Mesothelial cell of epicardium (in vitro differentiated cells): ENCODE data around the gene HOXB7. TPM values are rescaled to one million over a fixed set of nuclear protein-coding genes. Genes with fewer than 3 reads are reported as not detected.

Source experiments
- DNase-seq, 2 experiments: peaks; one replicate each; pipeline ENCODE4 v3.0.0; 2021; ENCODE audit warnings: low spot score in 2 of 2; ENCODE audit not compliant: unreplicated experiment in 2 of 2
- H3K27ac Mint-ChIP-seq: 2 replicates; pipeline ENCODE4 v1.8.0; 2021; ENCODE audit warnings: mixed read lengths
- H3K27me3 Mint-ChIP-seq: 2 replicates; pipeline ENCODE4 v1.8.0; 2021; ENCODE audit warnings: low read depth, mixed read lengths
- H3K36me3 Mint-ChIP-seq: 2 replicates; pipeline ENCODE4 v1.8.0; 2021; ENCODE audit warnings: mixed read lengths
- H3K4me1 Mint-ChIP-seq: 2 replicates; pipeline ENCODE4 v1.8.0; 2021; ENCODE audit warnings: mixed read lengths
- H3K4me3 Mint-ChIP-seq: 2 replicates; pipeline ENCODE4 v1.8.0; 2021; ENCODE audit warnings: mild to moderate bottlenecking, moderate library complexity, mixed read lengths
- H3K9me3 Mint-ChIP-seq: 2 replicates; pipeline ENCODE4 v1.8.0; 2021; ENCODE audit warnings: mixed read lengths
- total RNA-seq: library from RNA; stranded (reverse); gene quantifications from 3 replicates; pipeline ENCODE4 v1.2.1, GENCODE V29; 2021
- TF ChIP-seq, protein P1 (sequence below): fragments of 200-600 bp; sonication (generic); IDR thresholded peaks from one replicate; pipeline ENCODE4 v1.5.0; 2021; ENCODE audit warnings: antibody characterized with exemption; ENCODE audit not compliant: unreplicated experiment

The HOXB7 gene
- total RNA-seq, 1 donor from 2014 or later, result 20.3 TPM

DNA sequence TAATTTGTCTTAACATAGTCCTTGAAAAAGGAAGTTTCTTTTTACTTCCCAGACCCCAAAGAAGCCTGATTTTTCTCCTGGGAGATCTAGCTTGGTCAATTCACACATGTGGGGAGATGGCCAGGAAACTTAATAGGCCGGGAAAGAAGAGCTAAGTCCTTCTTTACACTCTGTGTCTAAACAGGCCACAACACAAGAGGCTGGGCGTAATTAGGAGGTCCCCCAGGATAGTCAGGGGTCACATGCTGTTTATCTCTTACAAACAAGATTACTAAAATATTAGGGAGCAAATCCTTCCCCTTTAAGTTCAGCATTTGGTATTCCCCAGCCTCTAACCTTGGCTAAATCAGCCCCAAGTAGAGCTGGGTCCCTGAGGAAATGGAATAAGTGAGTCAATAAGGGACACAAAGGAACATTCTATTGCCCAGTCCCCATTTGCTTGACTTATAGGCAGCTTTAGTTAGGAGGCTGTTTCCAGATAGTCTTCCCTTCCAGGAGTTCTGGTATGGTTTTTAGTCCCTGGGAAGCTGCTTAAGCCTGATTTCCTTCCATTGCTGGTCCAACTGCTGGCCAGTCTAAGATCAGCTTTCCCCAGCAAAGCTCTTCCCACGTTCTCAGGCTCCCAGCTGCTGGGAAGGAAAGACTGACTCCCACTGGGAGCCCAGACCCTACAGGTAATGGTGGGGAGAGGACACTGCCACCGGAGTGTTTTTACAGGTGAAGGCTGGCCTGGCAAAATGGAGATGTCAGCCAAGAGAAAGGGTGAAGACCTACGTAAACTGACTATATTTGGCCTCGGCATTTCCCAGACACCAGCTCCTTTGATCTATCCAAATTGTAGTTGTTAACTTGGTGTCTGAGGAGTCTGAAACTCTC is 29.4 kb upstream of the HOXB7 start:
- no peak for DNase-seq
- Mint-ChIP-seq H3K4me1 (peaks cover 56% of the 10 kb centered on the region), H3K9me3 (no peaks in the 10 kb centered on the region), H3K27me3 (peaks cover 98% of the 10 kb centered on the region), H3K27ac (no peak overlapping the region), H3K36me3 (no peaks in the 10 kb centered on the region), H3K4me3 (no peak overlapping the region)
- TF ChIP-seq, protein P1, sequence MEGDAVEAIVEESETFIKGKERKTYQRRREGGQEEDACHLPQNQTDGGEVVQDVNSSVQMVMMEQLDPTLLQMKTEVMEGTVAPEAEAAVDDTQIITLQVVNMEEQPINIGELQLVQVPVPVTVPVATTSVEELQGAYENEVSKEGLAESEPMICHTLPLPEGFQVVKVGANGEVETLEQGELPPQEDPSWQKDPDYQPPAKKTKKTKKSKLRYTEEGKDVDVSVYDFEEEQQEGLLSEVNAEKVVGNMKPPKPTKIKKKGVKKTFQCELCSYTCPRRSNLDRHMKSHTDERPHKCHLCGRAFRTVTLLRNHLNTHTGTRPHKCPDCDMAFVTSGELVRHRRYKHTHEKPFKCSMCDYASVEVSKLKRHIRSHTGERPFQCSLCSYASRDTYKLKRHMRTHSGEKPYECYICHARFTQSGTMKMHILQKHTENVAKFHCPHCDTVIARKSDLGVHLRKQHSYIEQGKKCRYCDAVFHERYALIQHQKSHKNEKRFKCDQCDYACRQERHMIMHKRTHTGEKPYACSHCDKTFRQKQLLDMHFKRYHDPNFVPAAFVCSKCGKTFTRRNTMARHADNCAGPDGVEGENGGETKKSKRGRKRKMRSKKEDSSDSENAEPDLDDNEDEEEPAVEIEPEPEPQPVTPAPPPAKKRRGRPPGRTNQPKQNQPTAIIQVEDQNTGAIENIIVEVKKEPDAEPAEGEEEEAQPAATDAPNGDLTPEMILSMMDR, result no peak

DNA sequence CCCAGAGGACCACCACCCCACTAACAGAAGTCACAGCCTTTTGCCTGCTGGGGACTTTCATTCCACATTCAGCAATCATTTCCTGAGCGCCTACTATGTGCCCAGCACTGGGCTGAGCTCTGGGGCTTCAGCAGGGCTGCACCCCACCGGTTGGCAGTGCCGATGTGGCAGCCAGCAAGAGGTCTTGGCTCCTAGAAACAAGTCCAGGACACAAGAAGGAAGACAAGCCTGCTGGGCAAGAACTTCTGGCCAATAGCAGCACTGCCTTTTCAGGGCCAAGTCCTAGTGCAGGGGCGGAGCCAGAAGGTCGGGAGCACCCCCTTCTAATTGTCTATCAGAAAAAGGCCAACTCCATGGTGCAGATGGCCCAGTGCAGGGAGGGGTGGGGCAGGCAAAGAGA is 28.3 kb upstream of the HOXB7 start:
- DNase-seq, result no peak
- H3K36me3 Mint-ChIP-seq, result peaks cover 4% of the 10 kb centered on the region
- TF ChIP-seq, protein P1, result no peak
- no peak overlapping the region for H3K27ac Mint-ChIP-seq
- H3K4me3 Mint-ChIP-seq, result no peak overlapping the region
- H3K4me1 Mint-ChIP-seq, result peaks cover 46% of the 10 kb centered on the region
- H3K27me3 Mint-ChIP-seq, result peaks cover 98% of the 10 kb centered on the region
- no peaks in the 10 kb centered on the region for H3K9me3 Mint-ChIP-seq

DNA sequence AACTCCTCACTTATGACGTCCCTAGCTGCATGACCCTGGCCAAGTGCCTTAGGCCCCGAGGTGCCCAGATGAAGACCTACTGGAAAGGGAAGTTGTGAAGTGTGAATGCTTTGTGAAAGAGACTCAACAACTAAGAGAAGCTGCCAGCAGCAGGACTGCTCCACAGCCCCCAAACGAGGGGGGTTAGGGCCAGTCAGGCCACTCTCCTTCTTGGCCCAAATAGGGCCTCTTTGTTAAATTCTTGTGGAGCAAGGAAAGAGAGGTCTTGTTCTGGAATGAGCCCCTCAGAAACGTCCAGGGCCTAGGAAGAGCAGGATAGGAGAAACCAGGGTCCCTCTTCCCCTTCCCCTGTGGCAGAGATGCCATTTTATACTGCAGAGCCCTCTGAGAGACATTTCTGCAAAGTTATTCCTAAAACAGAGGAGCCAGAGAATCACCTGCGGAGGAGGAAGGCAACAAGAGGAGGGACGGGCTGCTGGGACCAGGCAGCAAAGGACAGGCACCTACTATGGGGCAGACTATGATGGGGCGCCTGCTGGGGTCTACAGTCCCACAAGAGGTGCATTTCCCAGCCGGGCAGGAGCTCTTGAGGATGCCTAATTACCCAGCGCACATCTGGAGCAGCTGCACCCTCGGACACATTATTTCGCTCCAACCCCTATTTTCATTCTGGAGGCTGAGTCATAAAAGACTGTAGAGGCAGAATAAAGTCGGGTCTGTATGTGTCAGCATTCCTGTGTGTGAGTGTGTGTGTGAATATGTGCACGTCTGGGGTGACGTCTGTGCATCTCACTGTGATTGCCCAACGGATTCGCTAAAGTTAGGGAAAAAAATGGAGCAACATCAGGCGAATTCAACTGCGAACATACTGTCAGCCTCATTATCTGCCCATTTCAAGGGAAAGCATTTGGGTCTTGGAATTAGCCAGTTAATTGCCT is 26.8 kb upstream of the HOXB7 start:
- no peak for DNase-seq
- TF ChIP-seq, protein P1, result no peak
- Mint-ChIP-seq H3K27me3 (peaks cover 97% of the 10 kb centered on the region), H3K27ac (peak overlapping the region; percentile 34), H3K4me1 (peaks cover 40% of the 10 kb centered on the region), H3K9me3 (no peaks in the 10 kb centered on the region), H3K4me3 (no peak overlapping the region), H3K36me3 (peaks cover 8% of the 10 kb centered on the region)

DNA sequence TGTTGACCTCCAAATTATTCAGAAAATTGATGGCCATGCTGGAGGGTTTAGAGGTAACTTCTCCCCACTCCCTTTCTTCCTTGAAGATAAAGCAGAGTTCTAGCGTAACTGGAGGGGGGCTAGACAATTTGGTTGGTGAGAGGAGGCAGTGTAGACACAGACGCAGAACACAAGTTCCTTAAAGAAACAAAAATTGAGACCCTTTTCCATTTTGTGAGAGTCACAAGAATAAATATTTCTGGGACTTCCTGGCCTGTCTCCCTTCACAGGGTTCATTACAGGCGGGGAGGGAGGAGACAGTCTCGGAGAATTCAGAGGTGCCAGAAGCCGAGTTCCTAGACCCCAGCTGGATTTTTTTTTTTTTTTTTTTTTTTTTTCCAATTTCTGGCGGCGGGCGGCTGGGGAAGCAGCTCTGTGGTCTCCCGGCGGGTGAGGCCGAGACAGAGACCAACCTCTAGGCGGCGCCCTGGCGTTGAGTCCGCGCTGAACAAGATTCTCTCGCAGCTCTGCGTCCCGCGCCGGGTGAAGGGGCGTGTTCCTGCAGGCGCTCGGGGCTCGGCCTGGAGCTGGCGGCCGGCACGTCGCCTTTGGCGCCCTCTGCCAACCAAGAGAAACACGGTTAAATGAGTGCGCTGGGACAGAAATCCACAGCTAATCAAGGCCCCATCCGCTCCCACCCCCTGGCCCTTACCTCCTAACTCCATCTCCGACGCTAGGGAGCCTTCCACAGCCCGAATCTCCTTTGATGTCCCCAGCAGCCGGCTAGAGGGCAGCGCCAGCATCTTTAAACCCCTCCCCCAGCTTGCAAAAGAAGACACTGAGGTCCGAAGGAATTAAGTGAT is 25.6 kb upstream of the HOXB7 start:
- DNase-seq, result peak; percentile 86 to 96
- Mint-ChIP-seq H3K9me3 (no peaks in the 10 kb centered on the region), H3K27ac (peak overlapping the region; percentile 75), H3K4me3 (peak overlapping the region; percentile 49), H3K4me1 (peaks cover 37% of the 10 kb centered on the region), H3K36me3 (peaks cover 11% of the 10 kb centered on the region), H3K27me3 (peaks cover 97% of the 10 kb centered on the region)
- TF ChIP-seq, protein P1, result peak; percentile 80

DNA sequence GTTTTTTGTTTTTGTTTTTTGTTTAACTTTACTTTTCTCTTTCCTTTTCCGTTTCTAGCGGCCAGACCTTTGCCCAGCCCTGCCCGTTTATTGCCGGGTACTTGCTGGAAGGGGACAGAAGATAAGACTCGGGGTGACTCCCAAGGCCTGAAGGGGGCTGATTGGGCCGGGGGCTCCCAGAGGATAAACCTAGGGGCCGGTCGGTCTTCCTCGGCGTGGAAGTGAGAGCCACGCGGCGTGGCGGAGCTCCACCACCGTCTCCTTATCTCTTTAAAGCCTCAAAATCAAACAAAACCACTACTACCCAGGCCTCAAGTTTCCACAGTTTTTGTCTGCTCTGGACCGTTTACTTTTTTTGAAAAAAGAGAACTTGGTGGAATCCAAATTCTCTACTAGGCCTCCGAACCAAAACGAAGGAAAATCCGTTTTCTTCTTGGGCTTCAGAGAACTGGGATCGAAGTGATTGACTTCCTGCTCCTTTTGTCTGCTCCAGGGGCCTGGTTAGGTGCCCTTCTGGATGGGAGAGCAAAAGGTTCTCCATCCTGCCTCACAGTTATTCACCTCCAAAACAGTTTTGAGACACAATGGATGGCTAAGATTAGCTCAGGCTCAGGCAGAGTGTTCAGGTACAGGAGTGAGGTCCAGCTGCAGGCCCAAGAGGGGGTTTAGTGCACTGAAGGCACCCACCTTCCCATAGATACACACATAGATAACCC is 23.8 kb upstream of the HOXB7 start:
- no peak overlapping the region for H3K27ac Mint-ChIP-seq
- TF ChIP-seq, protein P1, result no peak
- DNase-seq, result no peak

More for the DNA sequence above, 23.8 kb upstream of the HOXB7 start:
- Mint-ChIP-seq H3K9me3 (no peaks in the 10 kb centered on the region), H3K36me3 (peaks cover 18% of the 10 kb centered on the region), H3K4me3 (no peak overlapping the region), H3K4me1 (peaks cover 40% of the 10 kb centered on the region), H3K27me3 (peaks cover 99% of the 10 kb centered on the region)
